ENCODE results near the gene TARS2.

GRCh38 chr1:150551051-150551783 is 64.0 kb downstream of the TARS2 start:
- TF ChIP-seq KDM1A (IDR thresholded peaks at IDR 0.05; ENCODE audit: low read depth) (no peak), ZFP36 (IDR thresholded peaks at IDR 0.05; ENCODE audit: borderline replicate concordance, partially characterized antibody) (no peak)
